Neuron (in vitro differentiated cells): Measurements from ENCODE around the gene KRTAP6-3.

Experiments used
- H2AFZ ChIP-seq: one replicate; pipeline ENCODE4 v1.6.1; 2013; ENCODE audit warnings: low read depth, mild to moderate bottlenecking, inconsistent platforms, low read length, moderate library complexity
- H3K27me3 ChIP-seq: one replicate; pipeline ENCODE4 v1.6.1; 2013; ENCODE audit warnings: low read length; ENCODE audit not compliant: insufficient read depth
- H3K36me3 ChIP-seq: one replicate; pipeline ENCODE4 v1.6.1; 2013; ENCODE audit warnings: low read length; ENCODE audit not compliant: insufficient read depth
- H3K4me1 ChIP-seq: one replicate; pipeline ENCODE4 v1.6.1; 2013; ENCODE audit warnings: low read length; ENCODE audit not compliant: insufficient read depth
- H3K4me3 ChIP-seq: 2 replicates; pipeline ENCODE4 v1.5.1; 2013; ENCODE audit warnings: mild to moderate bottlenecking, low read length, moderate library complexity
- H3K9me3 ChIP-seq: one replicate; pipeline ENCODE4 v1.6.1; 2013; ENCODE audit warnings: low read length

KRTAP6-3 gene, protein sequence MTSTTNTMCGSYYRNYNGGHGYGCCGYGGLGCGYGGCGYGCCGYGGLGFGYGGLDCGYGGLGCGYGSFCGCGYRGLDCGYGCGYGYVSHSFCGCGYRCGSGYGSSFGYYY

DNA sequence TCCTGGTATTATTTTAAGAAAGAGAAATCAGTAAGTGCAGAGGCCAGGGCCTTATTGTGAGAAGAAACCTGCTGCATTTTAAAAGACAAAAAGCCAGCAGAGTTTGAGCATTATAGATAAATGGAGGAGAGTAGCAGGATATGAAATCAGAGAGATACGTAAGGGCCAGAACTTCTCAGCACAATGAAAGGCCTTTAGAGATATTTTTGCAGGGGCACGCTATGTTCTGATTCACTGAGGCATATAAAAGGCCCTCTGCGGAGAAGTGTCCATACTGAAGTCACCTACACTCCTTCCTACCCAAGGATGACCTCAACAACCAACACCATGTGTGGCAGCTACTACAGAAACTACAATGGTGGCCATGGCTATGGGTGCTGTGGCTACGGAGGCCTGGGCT, at the start of gene KRTAP6-3:
TSS of gene KRTAP6-3 (plus strand) at position 301 of the 400 bp plus-strand sequence. CDS start at position 307, 6 bp downstream.
- no peak within 1 kb of the TSS for H3K4me3 ChIP-seq
- H3K27me3 ChIP-seq: no peaks in the 10 kb centered on the region
- H3K36me3 ChIP-seq: no peaks in the 10 kb centered on the region
- H3K4me1 ChIP-seq: no peaks in the 10 kb centered on the region
- H2AFZ ChIP-seq: no peak within 1 kb of the TSS
- H3K9me3 ChIP-seq: no peaks in the 10 kb centered on the region

GRCh38 chr21:30552782-30553181, 39.5 kb upstream of the KRTAP6-3 start:
- no peak overlapping the region for H2AFZ ChIP-seq
- no peaks in the 10 kb centered on the region for H3K27me3 ChIP-seq
- H3K4me1 ChIP-seq: no peaks in the 10 kb centered on the region
- H3K36me3 ChIP-seq: no peaks in the 10 kb centered on the region
- H3K4me3 ChIP-seq: no peak overlapping the region
- H3K9me3 ChIP-seq: no peaks in the 10 kb centered on the region

GRCh38 chr21:30555095-30555494, 37.1 kb upstream of the KRTAP6-3 start:
- Histone ChIP-seq H3K9me3 (no peaks in the 10 kb centered on the region), H3K4me3 (no peak overlapping the region), H3K4me1 (no peaks in the 10 kb centered on the region), H2AFZ (no peak overlapping the region), H3K27me3 (no peaks in the 10 kb centered on the region), H3K36me3 (no peaks in the 10 kb centered on the region)

GRCh38 chr21:30561264-30561895, 30.9 kb upstream of the KRTAP6-3 start, which contains the start of gene KRTAP19-7:
KRTAP19-7 (minus strand) TSS chr21:30561314; CDS start chr21:30561289, 25 bp downstream.
- Histone ChIP-seq H3K4me3 (no peak within 1 kb of the TSS), H3K9me3 (no peaks in the 10 kb centered on the region), H3K4me1 (no peaks in the 10 kb centered on the region), H3K27me3 (no peaks in the 10 kb centered on the region), H2AFZ (no peak within 1 kb of the TSS), H3K36me3 (no peaks in the 10 kb centered on the region)

- Histone ChIP-seq H3K27me3 (no peaks in the 10 kb centered on the region), H3K36me3 (no peaks in the 10 kb centered on the region), H2AFZ (no peak overlapping the region)
These were observed 30.3 kb upstream of the KRTAP6-3 start for GRCh38 chr21:30561957-30562356.

DNA sequence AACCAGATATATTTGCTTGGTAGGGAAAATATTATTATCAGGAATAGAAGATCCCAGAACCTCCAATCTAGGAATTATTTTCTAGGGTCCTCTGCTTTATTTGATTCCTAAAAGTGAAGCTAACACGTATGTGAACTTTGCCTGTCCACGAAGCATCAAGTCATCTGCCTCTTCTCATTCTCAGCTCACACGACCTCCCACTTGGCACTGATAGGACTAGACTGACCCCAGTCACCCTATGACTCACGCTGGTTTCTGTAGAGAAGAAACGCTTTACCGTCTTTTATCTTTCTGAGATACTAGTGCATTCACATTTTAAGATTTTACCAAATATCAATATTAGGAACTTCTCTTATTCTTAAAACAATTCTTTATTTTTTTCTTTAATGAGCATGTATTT, 29.2 kb upstream of the KRTAP6-3 start:
- Histone ChIP-seq H3K36me3 (no peaks in the 10 kb centered on the region), H3K4me1 (no peaks in the 10 kb centered on the region), H3K4me3 (no peak overlapping the region), H2AFZ (no peak overlapping the region), H3K27me3 (no peaks in the 10 kb centered on the region), H3K9me3 (no peaks in the 10 kb centered on the region)

More at GRCh38 chr21:30561957-30562356, 30.3 kb upstream of the KRTAP6-3 start:
- Histone ChIP-seq H3K4me3 (no peak overlapping the region), H3K9me3 (no peaks in the 10 kb centered on the region), H3K4me1 (no peaks in the 10 kb centered on the region)

DNA sequence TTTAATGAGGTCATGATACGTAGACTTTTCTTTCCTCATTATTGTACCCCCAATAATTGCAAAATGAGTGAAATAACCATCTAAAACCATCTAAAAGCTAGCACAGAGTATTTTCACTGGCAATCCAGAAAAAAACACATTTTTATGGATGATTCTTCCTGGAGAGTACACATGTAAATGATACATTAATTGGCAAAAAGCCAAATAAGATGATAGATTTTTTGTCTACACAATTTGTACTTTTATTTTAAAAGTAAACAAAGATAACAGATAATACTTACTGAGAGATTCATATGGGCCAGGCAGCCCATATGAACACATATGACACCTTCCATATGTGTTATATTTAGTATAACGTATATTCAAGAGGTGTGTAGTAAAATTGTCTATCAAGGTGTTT, 28.6 kb upstream of the KRTAP6-3 start:
- no peaks in the 10 kb centered on the region for H3K36me3 ChIP-seq
- no peak overlapping the region for H2AFZ ChIP-seq
- no peaks in the 10 kb centered on the region for H3K27me3 ChIP-seq
- no peaks in the 10 kb centered on the region for H3K9me3 ChIP-seq
- H3K4me3 ChIP-seq: no peak overlapping the region
- H3K4me1 ChIP-seq: no peaks in the 10 kb centered on the region

GRCh38 chr21:30567617-30568016, 24.6 kb upstream of the KRTAP6-3 start:
- Histone ChIP-seq H3K9me3 (no peaks in the 10 kb centered on the region), H3K36me3 (no peaks in the 10 kb centered on the region), H3K4me1 (no peaks in the 10 kb centered on the region), H3K27me3 (no peaks in the 10 kb centered on the region), H2AFZ (no peak overlapping the region), H3K4me3 (no peak overlapping the region)

- Histone ChIP-seq H3K27me3 (no peaks in the 10 kb centered on the region), H3K4me3 (no peak overlapping the region), H3K9me3 (no peaks in the 10 kb centered on the region), H2AFZ (no peak overlapping the region), H3K36me3 (no peaks in the 10 kb centered on the region), H3K4me1 (no peaks in the 10 kb centered on the region)
These were observed 14.5 kb upstream of the KRTAP6-3 start for GRCh38 chr21:30577766-30578165.

GRCh38 chr21:30579346-30579745, 12.9 kb upstream of the KRTAP6-3 start:
- Histone ChIP-seq H3K4me1 (peaks cover 6% of the 10 kb centered on the region), H3K9me3 (no peaks in the 10 kb centered on the region), H3K36me3 (no peaks in the 10 kb centered on the region), H3K27me3 (no peaks in the 10 kb centered on the region), H2AFZ (no peak overlapping the region), H3K4me3 (no peak overlapping the region)

GRCh38 chr21:30580132-30580531, 12.1 kb upstream of the KRTAP6-3 start:
- H3K4me1 ChIP-seq: peaks cover 6% of the 10 kb centered on the region
- H2AFZ ChIP-seq: no peak overlapping the region
- H3K36me3 ChIP-seq: no peaks in the 10 kb centered on the region
- H3K9me3 ChIP-seq: no peaks in the 10 kb centered on the region
- no peaks in the 10 kb centered on the region for H3K27me3 ChIP-seq
- H3K4me3 ChIP-seq: no peak overlapping the region

DNA sequence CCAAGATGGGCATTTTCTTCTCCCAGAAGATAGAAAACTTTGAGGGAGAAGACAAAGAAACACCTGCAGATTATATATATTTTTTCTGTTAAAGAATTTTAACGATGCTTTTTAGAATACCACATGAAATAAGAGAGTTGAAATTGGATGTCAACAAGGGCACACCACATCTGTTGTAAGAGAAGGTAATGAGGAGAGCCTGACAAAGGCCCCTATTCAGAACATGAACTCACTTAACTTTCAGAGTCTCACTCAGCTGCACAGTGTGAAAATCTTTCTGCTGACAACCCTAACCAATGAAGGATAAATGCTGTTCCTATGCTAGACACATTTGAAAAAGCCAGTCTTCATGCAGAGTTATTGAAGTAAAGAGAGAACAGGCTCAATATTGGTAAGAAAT, 9.4 kb upstream of the KRTAP6-3 start:
- Histone ChIP-seq H3K4me1 (peaks cover 6% of the 10 kb centered on the region), H3K4me3 (no peak overlapping the region), H3K27me3 (no peaks in the 10 kb centered on the region), H2AFZ (no peak overlapping the region), H3K9me3 (no peaks in the 10 kb centered on the region), H3K36me3 (no peaks in the 10 kb centered on the region)

DNA sequence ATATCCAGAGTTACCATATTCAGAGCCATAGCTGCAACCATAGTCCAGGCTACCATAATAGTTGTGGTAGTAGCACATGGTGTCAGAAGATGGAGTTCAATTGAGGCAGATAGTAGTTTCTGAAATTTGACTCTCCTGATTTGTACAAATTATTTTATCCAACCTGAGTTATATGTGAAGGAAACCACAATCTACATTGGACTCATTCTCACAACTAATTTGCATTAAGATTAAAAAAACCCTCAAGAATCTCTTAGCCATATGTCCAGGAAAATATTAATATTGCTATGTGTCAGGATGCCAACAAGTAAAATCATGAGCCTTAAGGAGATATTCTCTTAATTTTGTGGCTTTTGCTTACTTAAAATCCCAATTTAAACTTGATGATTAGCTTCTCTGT, 1.9 kb upstream of the KRTAP6-3 start, which contains the start of gene KRTAP22-2:
TSS of gene KRTAP22-2 (minus strand) at position 101 of the 400 bp plus-strand sequence.
- H2AFZ ChIP-seq: no peak within 1 kb of the TSS
- H3K4me3 ChIP-seq: no peak within 1 kb of the TSS
- no peaks in the 10 kb centered on the region for H3K36me3 ChIP-seq
- no peaks in the 10 kb centered on the region for H3K4me1 ChIP-seq
- no peaks in the 10 kb centered on the region for H3K27me3 ChIP-seq
- H3K9me3 ChIP-seq: no peaks in the 10 kb centered on the region

GRCh38 chr21:30598802-30599201, 6.6 kb downstream of the KRTAP6-3 start, which contains the start of gene KRTAP6-2:
KRTAP6-2 (minus strand) TSS chr21:30598902; CDS start chr21:30598874, 28 bp downstream.
- H3K4me1 ChIP-seq: no peaks in the 10 kb centered on the region
- H3K4me3 ChIP-seq: no peak within 1 kb of the TSS
- H3K27me3 ChIP-seq: no peaks in the 10 kb centered on the region
- no peak within 1 kb of the TSS for H2AFZ ChIP-seq
- H3K36me3 ChIP-seq: no peaks in the 10 kb centered on the region
- no peaks in the 10 kb centered on the region for H3K9me3 ChIP-seq
